Natural killer cell (primary cell): Measurements from ENCODE around the gene NDUFAF5. TPM values are rescaled to one million over a fixed set of nuclear protein-coding genes. Genes with fewer than 3 reads are reported as not detected.

ENCODE experiments used
- ATAC-seq, 3 donors: fragments of 150-1000 bp in 2 of 3; fragments of 200-7000 bp in 1 of 3; cut with Tn5 transposase; 1 replicate in 1 of 3; 2 replicates in 2 of 3; pipeline ENCODE4 v1.10.0; 2021; ENCODE audit warnings: mild to moderate bottlenecking in 2 of 3, moderate library complexity in 2 of 3
- DNase-seq, 2 donors: peaks; one replicate each; pipeline versions ENCODE4 v3.0.0 to v3.0.0-alpha.2; 2013 to 2021; ENCODE audit warnings: mixed read lengths in 1 of 2
- H3K27ac ChIP-seq: one replicate; pipeline ENCODE4 v1.5.1; 2013; ENCODE audit warnings: mild to moderate bottlenecking, low read length
- H3K27me3 ChIP-seq: one replicate; pipeline ENCODE4 v1.6.1; 2013; ENCODE audit warnings: low read length; ENCODE audit not compliant: control insufficient read depth, insufficient read depth
- H3K36me3 ChIP-seq: one replicate; pipeline ENCODE4 v1.6.1; 2013; ENCODE audit warnings: low read length; ENCODE audit not compliant: control insufficient read depth, insufficient read depth
- H3K4me1 ChIP-seq: one replicate; pipeline ENCODE4 v1.6.1; 2013; ENCODE audit warnings: low read length; ENCODE audit not compliant: control insufficient read depth, insufficient read depth
- H3K4me3 ChIP-seq: one replicate; pipeline ENCODE4 v1.5.1; 2013; ENCODE audit warnings: low read length
- H3K9me3 ChIP-seq: one replicate; pipeline ENCODE4 v1.6.1; 2013; ENCODE audit warnings: low read length; ENCODE audit not compliant: control insufficient read depth, insufficient read depth
- H3K27ac Mint-ChIP-seq, 2 donors: one replicate each; pipeline ENCODE4 v1.8.0; 2022; ENCODE audit warnings: mild to moderate bottlenecking in 2 of 2, mixed read lengths in 2 of 2, moderate library complexity in 1 of 2
- H3K27me3 Mint-ChIP-seq, 2 donors: one replicate each; pipeline ENCODE4 v1.8.0; 2022; ENCODE audit warnings: low read depth in 2 of 2, mixed read lengths in 2 of 2
- H3K36me3 Mint-ChIP-seq: one replicate; pipeline ENCODE4 v1.8.0; 2022; ENCODE audit warnings: mixed read lengths
- H3K4me1 Mint-ChIP-seq, 2 donors: one replicate each; pipeline ENCODE4 v1.8.0; 2022; ENCODE audit warnings: mixed read lengths in 2 of 2
- H3K4me3 Mint-ChIP-seq: one replicate; pipeline ENCODE4 v1.8.0; 2022; ENCODE audit warnings: mild to moderate bottlenecking, moderate library complexity, mixed read lengths
- H3K9me3 Mint-ChIP-seq, 2 donors: one replicate each; pipeline ENCODE4 v1.8.0; 2022; ENCODE audit warnings: mixed read lengths in 2 of 2
- CTCF ChIP-seq: fragments of 200-600 bp; IDR thresholded peaks from one replicate; pipeline ENCODE4 v1.8.0; 2022; ENCODE audit warnings: antibody characterized with exemption
- WGBS: methylation state at CpG from one replicate; pipeline ENCODE4 v1.1.7; 2013; ENCODE audit warnings: missing lambda C conversion rate; ENCODE audit not compliant: insufficient coverage; 5-methylcytosine and 5-hydroxymethylcytosine counted together
- intact Hi-C: fragments of 100-400 bp; cut with micrococcal nuclease; formaldehyde crosslinking; loops from one replicate; pipeline ENCODE4 v1.14.2; 2022
- total RNA-seq, 4 donors: library from RNA; stranded (reverse); fragments of 120-200 nt in 1 of 4; gene quantifications; one replicate each; pipeline versions ENCODE4 v1.2.3 to v1.2.4, GENCODE V29; 2013 to 2022

NDUFAF5 gene
- total RNA-seq, 3 donors from 2014 or later (not counting 1 experiment from before 2014, with no cell fraction given) = 63.4 to 75.9 (median 63.7) TPM

DNA sequence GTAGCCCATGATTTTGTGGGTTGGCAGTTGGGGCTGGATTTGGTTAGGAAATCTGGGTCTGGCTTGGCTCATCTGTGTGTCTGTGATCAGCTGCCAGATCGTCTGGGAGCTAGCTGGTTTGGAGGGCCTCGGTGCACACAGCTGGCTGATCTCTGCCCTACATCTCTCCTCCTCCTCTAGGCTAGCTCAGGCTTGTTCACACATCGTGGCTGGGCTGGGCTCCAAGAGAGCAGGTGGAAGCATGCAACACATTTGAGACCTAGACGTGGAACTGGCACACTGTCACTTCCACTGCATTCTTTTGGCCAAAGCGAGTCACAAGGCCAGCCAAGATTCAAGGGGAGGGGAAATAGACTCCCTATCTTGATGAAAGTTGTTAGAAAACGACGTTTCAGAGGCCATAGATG, 15.9 kb downstream of the NDUFAF5 start:
- DNase-seq = no peak
- Mint-ChIP-seq H3K4me3 (no peak overlapping the region), H3K4me1 (peaks cover 0 to 6% of the 10 kb centered on the region in 2 donors), H3K27me3 (no peaks in the 10 kb centered on the region), H3K9me3 (no peaks in the 10 kb centered on the region), H3K36me3 (peaks cover 6% of the 10 kb centered on the region), H3K27ac (no peak overlapping the region)
- ATAC-seq = no peak
- no peaks in the 10 kb centered on the region for H3K4me1 ChIP-seq
- no peaks in the 10 kb centered on the region for H3K9me3 ChIP-seq
- H3K4me3 ChIP-seq = no peak overlapping the region
- no peak overlapping the region for H3K27ac ChIP-seq
- H3K27me3 ChIP-seq = no peaks in the 10 kb centered on the region
- WGBS = 74% methylated on average over 6 of the region's 7 CpGs
- no peak for TF ChIP-seq CTCF
- H3K36me3 ChIP-seq = peaks cover 65% of the 10 kb centered on the region
- intact Hi-C loops = no loop called here

DNA sequence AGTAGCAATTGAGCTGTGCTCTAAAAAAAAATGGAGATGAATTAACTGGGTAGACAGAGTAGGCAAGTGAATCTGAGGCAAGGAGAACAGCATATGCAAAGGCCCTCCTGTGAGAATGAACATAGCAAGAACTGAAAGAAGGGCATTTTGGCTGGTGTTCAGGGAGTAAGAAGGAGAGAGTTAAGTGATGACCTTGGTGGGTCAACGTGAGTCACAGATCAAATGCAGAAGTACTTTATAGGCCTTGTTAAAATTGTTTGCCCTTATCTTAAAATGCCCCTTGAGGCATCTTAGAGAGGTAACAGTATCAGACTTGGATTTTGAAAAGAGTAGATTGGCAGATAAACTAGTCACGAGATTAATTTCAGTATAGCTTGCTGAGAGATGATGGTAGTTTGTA, 24.5 kb downstream of the NDUFAF5 start:
- H3K4me3 ChIP-seq = no peak overlapping the region
- peaks cover 77% of the 10 kb centered on the region for H3K36me3 ChIP-seq
- no peaks in the 10 kb centered on the region for H3K27me3 ChIP-seq
- no peak overlapping the region for H3K4me3 Mint-ChIP-seq
- no peaks in the 10 kb centered on the region for H3K4me1 Mint-ChIP-seq
- no peaks in the 10 kb centered on the region for H3K9me3 ChIP-seq
- no peak for ATAC-seq
- no peaks in the 10 kb centered on the region for H3K9me3 Mint-ChIP-seq
- H3K4me1 ChIP-seq = no peaks in the 10 kb centered on the region
- no peak for TF ChIP-seq CTCF
- no peaks in the 10 kb centered on the region for H3K27me3 Mint-ChIP-seq
- H3K27ac Mint-ChIP-seq = no peak overlapping the region
- no peak for DNase-seq
- 77% methylated on average over 2 of the region's 2 CpGs for WGBS
- intact Hi-C loops = no loop called here
- H3K27ac ChIP-seq = no peak overlapping the region
- H3K36me3 Mint-ChIP-seq = peaks cover 9% of the 10 kb centered on the region

DNA sequence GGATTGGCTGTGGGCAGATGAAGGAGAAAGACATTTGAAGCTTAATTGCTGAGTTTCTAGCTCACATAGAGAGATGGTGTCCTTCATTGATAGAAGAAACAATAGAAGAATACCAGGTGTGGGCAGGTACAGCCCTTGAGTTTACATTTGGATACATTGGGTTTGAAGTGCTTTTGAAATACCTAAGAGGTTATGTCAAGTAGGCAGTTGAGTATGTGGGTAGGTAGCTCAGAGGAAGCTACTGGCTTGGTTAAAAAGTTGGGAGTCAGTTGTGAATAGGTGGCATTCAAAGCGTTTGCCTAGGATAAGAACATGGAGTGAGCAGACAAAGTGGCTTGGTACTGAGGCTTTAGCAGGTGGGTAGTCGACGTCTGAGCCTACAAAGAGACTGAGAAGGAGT, 25.0 kb downstream of the NDUFAF5 start:
- no peak overlapping the region for H3K27ac ChIP-seq
- no peaks in the 10 kb centered on the region for H3K9me3 ChIP-seq
- H3K4me3 Mint-ChIP-seq = no peak overlapping the region
- no peak overlapping the region for H3K4me3 ChIP-seq
- H3K27me3 ChIP-seq = no peaks in the 10 kb centered on the region
- intact Hi-C loops = no loop called here
- no peak overlapping the region for H3K27ac Mint-ChIP-seq
- H3K9me3 Mint-ChIP-seq = no peaks in the 10 kb centered on the region
- H3K36me3 ChIP-seq = peaks cover 79% of the 10 kb centered on the region
- ATAC-seq (no peak), DNase-seq (no peak)
- H3K4me1 ChIP-seq = no peaks in the 10 kb centered on the region
- 99% methylated on average over 3 of the region's 3 CpGs for WGBS
- no peak for TF ChIP-seq CTCF
- peaks cover 9% of the 10 kb centered on the region for H3K36me3 Mint-ChIP-seq
- no peaks in the 10 kb centered on the region for H3K4me1 Mint-ChIP-seq
- no peaks in the 10 kb centered on the region for H3K27me3 Mint-ChIP-seq

- H3K9me3 Mint-ChIP-seq = no peaks in the 10 kb centered on the region
- intact Hi-C loops = no loop called here
Measured at GRCh38 chr20:13810446-13810845, 25.6 kb downstream of the NDUFAF5 start.

More at GRCh38 chr20:13810446-13810845, 25.6 kb downstream of the NDUFAF5 start:
- Histone ChIP-seq H3K4me1 (no peaks in the 10 kb centered on the region), H3K9me3 (no peaks in the 10 kb centered on the region), H3K27ac (no peak overlapping the region), H3K36me3 (peaks cover 80% of the 10 kb centered on the region), H3K27me3 (no peaks in the 10 kb centered on the region), H3K4me3 (no peak overlapping the region)
- no peak overlapping the region for H3K4me3 Mint-ChIP-seq
- no peaks in the 10 kb centered on the region for H3K27me3 Mint-ChIP-seq
- no peak for ATAC-seq
- H3K36me3 Mint-ChIP-seq = peaks cover 9% of the 10 kb centered on the region
- DNase-seq = no peak
- no peaks in the 10 kb centered on the region for H3K4me1 Mint-ChIP-seq
- H3K27ac Mint-ChIP-seq = no peak overlapping the region
- TF ChIP-seq CTCF = no peak
